ENCODE results near the gene FGFR2. TPM values are rescaled to one million over a fixed set of nuclear protein-coding genes. Genes with fewer than 3 reads are reported as not detected.

Gene FGFR2
- total and polyA plus RNA-seq, 2 donors (not counting 3 experiments of a cell fraction or from before 2014, with no cell fraction given): 0.06 TPM; not detected in 1

DNA sequence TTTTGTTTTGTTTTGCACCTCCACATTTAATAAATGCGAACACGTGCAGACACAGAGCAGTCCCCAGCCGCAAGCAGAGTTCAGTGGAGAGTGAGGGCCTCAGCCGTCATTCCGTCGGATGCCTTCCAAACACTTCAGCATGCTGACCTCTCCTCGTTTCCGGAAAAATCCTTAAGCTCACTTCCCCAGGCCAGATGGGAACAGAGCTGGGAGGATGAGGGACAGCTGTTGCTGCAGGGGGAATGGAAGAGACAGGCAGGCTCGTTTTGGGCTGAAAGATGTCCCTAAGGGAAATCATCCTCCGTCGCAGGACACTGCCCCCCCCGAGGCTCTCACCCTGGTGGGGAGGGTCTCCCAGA is 17.2 kb upstream of the FGFR2 start:
- intact Hi-C loops (cut with micrococcal nuclease): no loop called here
- no peaks in the 10 kb centered on the region for H3K79me2 ChIP-seq (ENCODE audit: control insufficient read depth, insufficient read depth, low read length)
- CTCF ChIA-PET: no interaction called here
- no peak overlapping the region for H3K4me2 ChIP-seq (ENCODE audit: insufficient read depth, low read length)
- H3K9me3 ChIP-seq (replicated peaks; ENCODE audit: control insufficient read depth, insufficient read depth, low read length): no peaks in the 10 kb centered on the region
- TF ChIP-seq JUN (IDR thresholded peaks at IDR 0.05; ENCODE audit: borderline replicate concordance, insufficient read depth, insufficient read length, low read depth) (no peak), EZH2 (IDR thresholded peaks at IDR 0.05; ENCODE audit: borderline replicate concordance, low read depth, low read length, severe bottlenecking) (no peak), POLR2A (IDR thresholded peaks at IDR 0.05; ENCODE audit: low read depth, low read length) (no peak), GATA2 (IDR thresholded peaks at IDR 0.05; ENCODE audit: insufficient read depth, insufficient read length, low read depth, low read length) (no peak), MYC (IDR thresholded peaks at IDR 0.05; ENCODE audit: low read depth, low read length) (no peak), POLR2AphosphoS5 (IDR thresholded peaks at IDR 0.05; ENCODE audit: insufficient read depth, low read depth, low read length) (no peak), FOS (IDR thresholded peaks at IDR 0.05; ENCODE audit: borderline replicate concordance, insufficient read depth, low read length) (no peak)
- TF ChIP-seq, protein P1, sequence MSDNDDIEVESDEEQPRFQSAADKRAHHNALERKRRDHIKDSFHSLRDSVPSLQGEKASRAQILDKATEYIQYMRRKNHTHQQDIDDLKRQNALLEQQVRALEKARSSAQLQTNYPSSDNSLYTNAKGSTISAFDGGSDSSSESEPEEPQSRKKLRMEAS (IDR thresholded peaks at IDR 0.05; ENCODE audit: insufficient read depth, insufficient read length): no peak
- TF ChIP-seq, protein P2, sequence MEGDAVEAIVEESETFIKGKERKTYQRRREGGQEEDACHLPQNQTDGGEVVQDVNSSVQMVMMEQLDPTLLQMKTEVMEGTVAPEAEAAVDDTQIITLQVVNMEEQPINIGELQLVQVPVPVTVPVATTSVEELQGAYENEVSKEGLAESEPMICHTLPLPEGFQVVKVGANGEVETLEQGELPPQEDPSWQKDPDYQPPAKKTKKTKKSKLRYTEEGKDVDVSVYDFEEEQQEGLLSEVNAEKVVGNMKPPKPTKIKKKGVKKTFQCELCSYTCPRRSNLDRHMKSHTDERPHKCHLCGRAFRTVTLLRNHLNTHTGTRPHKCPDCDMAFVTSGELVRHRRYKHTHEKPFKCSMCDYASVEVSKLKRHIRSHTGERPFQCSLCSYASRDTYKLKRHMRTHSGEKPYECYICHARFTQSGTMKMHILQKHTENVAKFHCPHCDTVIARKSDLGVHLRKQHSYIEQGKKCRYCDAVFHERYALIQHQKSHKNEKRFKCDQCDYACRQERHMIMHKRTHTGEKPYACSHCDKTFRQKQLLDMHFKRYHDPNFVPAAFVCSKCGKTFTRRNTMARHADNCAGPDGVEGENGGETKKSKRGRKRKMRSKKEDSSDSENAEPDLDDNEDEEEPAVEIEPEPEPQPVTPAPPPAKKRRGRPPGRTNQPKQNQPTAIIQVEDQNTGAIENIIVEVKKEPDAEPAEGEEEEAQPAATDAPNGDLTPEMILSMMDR (IDR thresholded peaks at IDR 0.05; ENCODE audit: extremely low read depth in 1 of 2, insufficient read depth in 1 of 2, low read depth in 1 of 2, low read length in 2 of 2): no peak
- dilution Hi-C loops (cut with MboI; ENCODE audit: extremely low pct_ligation_motif_present, low sequenced_read_pairs): no loop called here
- no peak for FAIRE-seq
- H2AFZ ChIP-seq (ENCODE audit: low read depth, low read length): no peak overlapping the region
- H3K36me3 ChIP-seq (ENCODE audit: control insufficient read depth in 2 of 2, extremely low read depth in 1 of 2, insufficient read depth in 2 of 2, low read length in 2 of 2): no peaks in the 10 kb centered on the region
- BruUV-seq (replicated peaks): no TSS peak
- H4K20me1 ChIP-seq (replicated peaks; ENCODE audit: control insufficient read depth, extremely low read depth, insufficient read depth, low read length): no peaks in the 10 kb centered on the region
- no peak overlapping the region for H3K4me3 ChIP-seq (replicated peaks in 1 of 3; ENCODE audit: insufficient read depth in 1 of 3, low read depth in 1 of 3, low read length in 3 of 3)
- no peaks in the 10 kb centered on the region for H3K27me3 ChIP-seq (ENCODE audit: control insufficient read depth in 2 of 2, insufficient read depth in 2 of 2, low read length in 2 of 2)
- H3K27ac ChIP-seq (ENCODE audit: insufficient read depth, low read depth, low read length): no peak overlapping the region
- DNase-seq (ENCODE audit: low read depth, low spot score): no peak
- H3K9ac ChIP-seq (replicated peaks; ENCODE audit: extremely low read depth, insufficient read depth, low read length): no peak overlapping the region
- H3K4me1 ChIP-seq (ENCODE audit: control insufficient read depth, extremely low read depth, insufficient read depth, low read length): no peaks in the 10 kb centered on the region
- POLR2A ChIA-PET: no interaction called here
- H3K9me1 ChIP-seq (replicated peaks; ENCODE audit: control insufficient read depth, extremely low read depth, insufficient read depth, low read length): no peaks in the 10 kb centered on the region
